ENCODE data around the gene TMEM45A. TPM values are rescaled to one million over a fixed set of nuclear protein-coding genes. Genes with fewer than 3 reads are reported as not detected.

Gene TMEM45A
- total and polyA plus RNA-seq, 8 donors: 23.5 to 53.8 (median 43.1) TPM

GRCh38 chr3:100516838-100517237 is 24.4 kb downstream of the TMEM45A start:
- DNase-seq (no peak), ATAC-seq (no peak)
- H3K4me3 ChIP-seq: no peak overlapping the region
- H3K4me1 ChIP-seq: no peaks in the 10 kb centered on the region
- no peaks in the 10 kb centered on the region for H3K27me3 ChIP-seq
- TF ChIP-seq CTCF (IDR thresholded peaks at IDR 0.05): no peak
- intact Hi-C loops (cut with DNase I): no loop called here
- H3K27ac ChIP-seq: no peak overlapping the region
- H3K9me3 ChIP-seq: no peaks in the 10 kb centered on the region
- no peaks in the 10 kb centered on the region for H3K36me3 ChIP-seq

- H3K4me3 ChIP-seq: no peak overlapping the region
- no peak overlapping the region for H3K27ac ChIP-seq
These were observed 24.9 kb downstream of the TMEM45A start for GRCh38 chr3:100517276-100517675.

GRCh38 chr3:100518244-100518643 is 25.8 kb downstream of the TMEM45A start:
- ATAC-seq (no peak), DNase-seq (no peak)
- Histone ChIP-seq H3K4me3 (no peak overlapping the region), H3K36me3 (no peaks in the 10 kb centered on the region), H3K27me3 (no peaks in the 10 kb centered on the region), H3K4me1 (no peaks in the 10 kb centered on the region), H3K27ac (no peak overlapping the region), H3K9me3 (no peaks in the 10 kb centered on the region)
- intact Hi-C loops (cut with DNase I): no loop called here
- TF ChIP-seq CTCF (IDR thresholded peaks at IDR 0.05): no peak

More at GRCh38 chr3:100517276-100517675, 24.9 kb downstream of the TMEM45A start:
- ATAC-seq (no peak), DNase-seq (no peak)
- no peak for TF ChIP-seq CTCF (IDR thresholded peaks at IDR 0.05)
- intact Hi-C loops (cut with DNase I): no loop called here
- Histone ChIP-seq H3K36me3 (no peaks in the 10 kb centered on the region), H3K4me1 (no peaks in the 10 kb centered on the region), H3K27me3 (no peaks in the 10 kb centered on the region), H3K9me3 (no peaks in the 10 kb centered on the region)

- no peak for DNase-seq
- H3K9me3 ChIP-seq: no peaks in the 10 kb centered on the region
- TF ChIP-seq CTCF (IDR thresholded peaks at IDR 0.05): no peak
- H3K36me3 ChIP-seq: no peaks in the 10 kb centered on the region
- no peak for ATAC-seq
- no peaks in the 10 kb centered on the region for H3K27me3 ChIP-seq
- H3K4me3 ChIP-seq: no peak overlapping the region
- H3K4me1 ChIP-seq: no peaks in the 10 kb centered on the region
- intact Hi-C loops (cut with DNase I): no loop called here
- H3K27ac ChIP-seq: no peak overlapping the region
These were observed 26.6 kb downstream of the TMEM45A start for GRCh38 chr3:100518983-100519382.

DNA sequence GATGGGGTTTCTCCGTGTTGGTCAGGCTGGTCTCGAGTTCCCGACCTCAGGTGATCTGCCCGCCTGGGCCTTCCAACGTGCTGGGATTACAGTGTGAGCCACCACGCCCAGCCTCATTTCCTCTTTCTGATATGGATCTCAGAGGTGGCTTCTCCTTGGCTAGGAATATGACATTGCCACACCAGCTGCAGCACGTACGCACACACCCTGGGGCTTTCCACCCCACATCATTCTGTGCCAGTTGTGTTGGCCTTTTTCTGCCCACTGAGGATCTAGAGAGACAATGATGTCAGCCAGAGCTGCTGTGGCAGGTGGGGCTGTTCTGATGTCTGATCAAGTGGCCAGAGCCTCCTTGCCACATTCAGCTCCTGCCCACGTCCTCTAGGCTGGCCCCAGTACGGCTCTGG is 29.0 kb downstream of the TMEM45A start:
- no peak for DNase-seq
- Histone ChIP-seq H3K4me1 (no peaks in the 10 kb centered on the region), H3K36me3 (no peaks in the 10 kb centered on the region), H3K27me3 (no peaks in the 10 kb centered on the region), H3K4me3 (no peak overlapping the region), H3K27ac (no peak overlapping the region), H3K9me3 (no peaks in the 10 kb centered on the region)
- intact Hi-C loops (cut with DNase I): no loop called here
- TF ChIP-seq CTCF (IDR thresholded peaks at IDR 0.05): no peak
- no peak for ATAC-seq

All from left lung (tissue), 10 donors.